GM23338 (cell line): ENCODE measurements around the gene DRC7. TPM values are rescaled to one million over a fixed set of nuclear protein-coding genes. Genes with fewer than 3 reads are reported as not detected.

Experiments used
- ATAC-seq: fragments of 200-7000 bp; cut with Tn5 transposase; 3 replicates; pipeline ENCODE4 v1.9.1; 2020
- DNase-seq: peaks from one replicate; pipeline ENCODE4 v3.0.0-alpha.2; 2015; ENCODE audit warnings: low spot score
- H2AFZ ChIP-seq: fragments of 200-600 bp; sonication (generic); 2 replicates; pipeline ENCODE4 v1.8.0; 2016; ENCODE audit warnings: antibody characterized with exemption, mild to moderate bottlenecking, moderate library complexity
- H3F3A ChIP-seq: fragments of 200-600 bp; sonication (generic); replicated peaks from 2 replicates; pipeline ENCODE4 v1.8.0; 2017; ENCODE audit warnings: antibody characterized with exemption, mixed run types, low read depth
- H3K27ac ChIP-seq: fragments of 200-600 bp; sonication (generic); 2 replicates; pipeline ENCODE4 v1.6.1; 2016; ENCODE audit warnings: low read depth
- H3K27me3 ChIP-seq: fragments of 200-600 bp; sonication (generic); 2 replicates; pipeline ENCODE4 v1.8.0; 2016; ENCODE audit warnings: mild to moderate bottlenecking, mixed run types, moderate library complexity; ENCODE audit not compliant: insufficient read depth
- H3K36me3 ChIP-seq: fragments of 200-600 bp; sonication (generic); 2 replicates; pipeline ENCODE4 v1.8.0; 2016; ENCODE audit warnings: mild to moderate bottlenecking; ENCODE audit not compliant: insufficient read depth
- H3K4me1 ChIP-seq: fragments of 200-600 bp; sonication (generic); 2 replicates; pipeline ENCODE4 v1.8.0; 2016; ENCODE audit warnings: mild to moderate bottlenecking, moderate library complexity; ENCODE audit not compliant: insufficient read depth
- H3K4me2 ChIP-seq: fragments of 200-600 bp; sonication (generic); 2 replicates; pipeline ENCODE4 v1.7.1; 2017; ENCODE audit warnings: mixed run types
- H3K4me3 ChIP-seq: fragments of 200-600 bp; sonication (generic); 2 replicates; pipeline ENCODE4 v1.6.1; 2016; ENCODE audit warnings: mixed run types
- H3K79me2 ChIP-seq: fragments of 200-600 bp; sonication (generic); replicated peaks from 2 replicates; pipeline ENCODE4 v1.8.0; 2017; ENCODE audit warnings: mild to moderate bottlenecking; ENCODE audit not compliant: insufficient read depth
- H3K9me2 ChIP-seq: fragments of 200-600 bp; sonication (generic); 2 replicates; pipeline ENCODE4 v1.8.0; 2017; ENCODE audit not compliant: insufficient read depth
- H4K20me1 ChIP-seq: fragments of 200-600 bp; sonication (generic); replicated peaks from 2 replicates; pipeline ENCODE4 v1.8.0; 2017; ENCODE audit warnings: mild to moderate bottlenecking; ENCODE audit not compliant: insufficient read depth
- H3K27ac Mint-ChIP-seq: 2 replicates; pipeline ENCODE4 v1.8.0; 2020; ENCODE audit warnings: inconsistent platforms, mild to moderate bottlenecking, moderate library complexity, mixed read lengths
- H3K27me3 Mint-ChIP-seq: 3 replicates; pipeline ENCODE4 v1.8.0; 2022; ENCODE audit warnings: low read depth, mild to moderate bottlenecking, moderate library complexity, mixed read lengths, inconsistent platforms; ENCODE audit not compliant: insufficient read depth, poor library complexity
- H3K36me3 Mint-ChIP-seq: 3 replicates; pipeline ENCODE4 v1.8.0; 2021; ENCODE audit warnings: low read depth, mild to moderate bottlenecking, inconsistent platforms, moderate library complexity, mixed read lengths
- H3K4me1 Mint-ChIP-seq: 3 replicates; pipeline ENCODE4 v1.8.0; 2020; ENCODE audit warnings: mild to moderate bottlenecking, inconsistent platforms, mixed read lengths
- H3K4me3 Mint-ChIP-seq: 3 replicates; pipeline ENCODE4 v1.8.0; 2021; ENCODE audit warnings: moderate library complexity, mild to moderate bottlenecking, inconsistent platforms, mixed read lengths
- H3K9me3 Mint-ChIP-seq: 3 replicates; pipeline ENCODE4 v1.8.0; 2020; ENCODE audit warnings: moderate library complexity, mild to moderate bottlenecking, inconsistent platforms, mixed read lengths
- CREB1 ChIP-seq: fragments of 250-450 bp; sonication (Bioruptor Pico); IDR thresholded peaks from 2 replicates; pipeline ENCODE4 v1.5.0; 2020; ENCODE audit warnings: low read depth, mild to moderate bottlenecking, moderate library complexity
- EZH2phosphoT487 ChIP-seq: fragments of 200-600 bp; sonication (generic); IDR thresholded peaks from one replicate; pipeline ENCODE4 v1.8.1; 2018; ENCODE audit warnings: antibody characterized with exemption; ENCODE audit not compliant: unreplicated experiment
- NANOG ChIP-seq: IDR thresholded peaks from 2 replicates; pipeline ENCODE4 v1.6.1; 2016; ENCODE audit warnings: antibody characterized with exemption, borderline replicate concordance
- POLR2AphosphoS5 ChIP-seq: IDR thresholded peaks from 2 replicates; pipeline ENCODE4 v1.6.1; 2016; ENCODE audit warnings: antibody characterized with exemption, low read depth
- STAT1 ChIP-seq: IDR thresholded peaks from one replicate; pipeline ENCODE4 v1.6.1; 2016; ENCODE audit warnings: antibody characterized with exemption; ENCODE audit not compliant: unreplicated experiment
- ZNF114 ChIP-seq: fragments of 250-450 bp; sonication (Bioruptor Pico); IDR thresholded peaks from 2 replicates; pipeline ENCODE4 v1.5.0; 2020; ENCODE audit warnings: mild to moderate bottlenecking, moderate library complexity
- ZNF331 ChIP-seq: fragments of 250-450 bp; sonication (Bioruptor Pico); IDR thresholded peaks from 2 replicates; pipeline ENCODE4 v1.5.0; 2020; ENCODE audit warnings: low read depth, mild to moderate bottlenecking, moderate library complexity
- polyA plus RNA-seq: library from polyadenylated mRNA; unstranded; fragments of >200 nt; fragmentation: Nextera tagmentation; extraction: Ambion mirVana; gene quantifications from 2 replicates; pipeline ENCODE4 v1.2.1, GENCODE V29; 2016
- total RNA-seq: library from RNA; depleted of rRNA; stranded (reverse); fragments of >200 nt; shearing (Covaris generic); gene quantifications from 2 replicates; pipeline ENCODE4 v1.2.3, GENCODE V29; 2014
- TF ChIP-seq, protein P1 (sequence below): fragments of 250-450 bp; sonication (Bioruptor Pico); IDR thresholded peaks from 2 replicates; pipeline ENCODE4 v1.5.0; 2020; ENCODE audit warnings: mild to moderate bottlenecking, moderate library complexity
- TF ChIP-seq, protein P2 (sequence below), 2 experiments: fragments of 200-600 bp in 1 of 2; sonication (generic) in 1 of 2; conservative IDR thresholded peaks; 2 replicates each; pipeline versions ENCODE4 v1.5.1 to v1.6.1; 2016 to 2017; ENCODE audit warnings: antibody characterized with exemption in 2 of 2, low read depth in 2 of 2, mild to moderate bottlenecking in 2 of 2, moderate library complexity in 1 of 2
- TF ChIP-seq, protein P3 (sequence below): IDR thresholded peaks from one replicate; pipeline ENCODE4 v1.6.1; 2018; ENCODE audit warnings: antibody characterized with exemption; ENCODE audit not compliant: unreplicated experiment

The DRC7 gene
- total and polyA plus RNA-seq, 2 experiments from 2014 or later = not detected

DNA sequence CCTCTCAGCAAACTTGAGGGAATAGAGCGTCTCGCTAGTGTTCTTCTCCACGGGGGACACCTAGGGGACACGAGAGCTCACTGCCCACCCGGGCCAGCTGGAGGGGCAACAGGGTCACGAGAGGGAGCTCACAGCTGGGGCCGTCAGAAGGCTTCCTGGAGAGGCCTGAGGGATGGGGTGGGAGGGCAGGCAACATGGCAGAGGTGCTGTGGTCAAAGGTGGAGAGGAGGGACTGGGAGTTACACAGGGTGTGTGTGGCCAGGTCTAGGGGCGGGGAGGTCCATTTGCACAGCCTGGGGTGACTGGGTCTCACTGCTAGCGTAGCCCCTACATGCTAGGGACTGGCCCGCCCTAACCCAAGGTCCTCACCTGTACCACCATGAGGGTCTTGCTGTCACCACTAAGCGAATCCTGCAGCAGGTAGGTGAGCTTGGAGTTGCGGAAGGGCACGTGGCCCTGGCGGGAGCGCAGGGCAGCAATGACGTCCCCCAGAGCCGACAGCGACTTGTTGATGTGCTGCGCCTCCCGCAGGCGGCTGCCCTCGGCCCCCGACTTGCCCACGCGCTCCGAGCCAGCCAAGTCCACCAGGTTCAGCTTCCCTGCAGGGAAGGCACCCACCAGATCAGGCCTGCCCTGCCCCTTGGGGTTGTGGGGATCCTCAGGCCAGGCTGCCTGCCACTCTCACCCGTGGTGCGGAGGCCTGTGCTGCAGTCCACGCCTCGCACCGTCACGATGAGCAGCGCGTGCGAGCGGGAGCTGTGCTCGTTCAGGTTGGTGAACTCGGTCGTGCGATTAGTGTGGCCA, 66.0 kb downstream of the DRC7 start:
- H3K36me3 Mint-ChIP-seq = peaks cover 14% of the 10 kb centered on the region; the same call in 2 of the 3 replicates
- Histone ChIP-seq H3K36me3 (no peaks in the 10 kb centered on the region), H3K27me3 (no peaks in the 10 kb centered on the region), H3K4me1 (no peaks in the 10 kb centered on the region; the same call in 1 of the 2 replicates), H2AFZ (no peak overlapping the region), H3K9me2 (no peaks in the 10 kb centered on the region), H3K4me2 (no peak overlapping the region), H3K4me3 (no peak overlapping the region), H3K27ac (no peak overlapping the region), H4K20me1 (no peaks in the 10 kb centered on the region), H3K79me2 (no peaks in the 10 kb centered on the region), H3F3A (no peaks in the 10 kb centered on the region)
- ATAC-seq (peak; percentile 5), DNase-seq (peak; percentile 58)
- H3K27ac Mint-ChIP-seq = peak overlapping the region; percentile 77; the same call in 1 of the 2 replicates
- TF ChIP-seq, protein P1, sequence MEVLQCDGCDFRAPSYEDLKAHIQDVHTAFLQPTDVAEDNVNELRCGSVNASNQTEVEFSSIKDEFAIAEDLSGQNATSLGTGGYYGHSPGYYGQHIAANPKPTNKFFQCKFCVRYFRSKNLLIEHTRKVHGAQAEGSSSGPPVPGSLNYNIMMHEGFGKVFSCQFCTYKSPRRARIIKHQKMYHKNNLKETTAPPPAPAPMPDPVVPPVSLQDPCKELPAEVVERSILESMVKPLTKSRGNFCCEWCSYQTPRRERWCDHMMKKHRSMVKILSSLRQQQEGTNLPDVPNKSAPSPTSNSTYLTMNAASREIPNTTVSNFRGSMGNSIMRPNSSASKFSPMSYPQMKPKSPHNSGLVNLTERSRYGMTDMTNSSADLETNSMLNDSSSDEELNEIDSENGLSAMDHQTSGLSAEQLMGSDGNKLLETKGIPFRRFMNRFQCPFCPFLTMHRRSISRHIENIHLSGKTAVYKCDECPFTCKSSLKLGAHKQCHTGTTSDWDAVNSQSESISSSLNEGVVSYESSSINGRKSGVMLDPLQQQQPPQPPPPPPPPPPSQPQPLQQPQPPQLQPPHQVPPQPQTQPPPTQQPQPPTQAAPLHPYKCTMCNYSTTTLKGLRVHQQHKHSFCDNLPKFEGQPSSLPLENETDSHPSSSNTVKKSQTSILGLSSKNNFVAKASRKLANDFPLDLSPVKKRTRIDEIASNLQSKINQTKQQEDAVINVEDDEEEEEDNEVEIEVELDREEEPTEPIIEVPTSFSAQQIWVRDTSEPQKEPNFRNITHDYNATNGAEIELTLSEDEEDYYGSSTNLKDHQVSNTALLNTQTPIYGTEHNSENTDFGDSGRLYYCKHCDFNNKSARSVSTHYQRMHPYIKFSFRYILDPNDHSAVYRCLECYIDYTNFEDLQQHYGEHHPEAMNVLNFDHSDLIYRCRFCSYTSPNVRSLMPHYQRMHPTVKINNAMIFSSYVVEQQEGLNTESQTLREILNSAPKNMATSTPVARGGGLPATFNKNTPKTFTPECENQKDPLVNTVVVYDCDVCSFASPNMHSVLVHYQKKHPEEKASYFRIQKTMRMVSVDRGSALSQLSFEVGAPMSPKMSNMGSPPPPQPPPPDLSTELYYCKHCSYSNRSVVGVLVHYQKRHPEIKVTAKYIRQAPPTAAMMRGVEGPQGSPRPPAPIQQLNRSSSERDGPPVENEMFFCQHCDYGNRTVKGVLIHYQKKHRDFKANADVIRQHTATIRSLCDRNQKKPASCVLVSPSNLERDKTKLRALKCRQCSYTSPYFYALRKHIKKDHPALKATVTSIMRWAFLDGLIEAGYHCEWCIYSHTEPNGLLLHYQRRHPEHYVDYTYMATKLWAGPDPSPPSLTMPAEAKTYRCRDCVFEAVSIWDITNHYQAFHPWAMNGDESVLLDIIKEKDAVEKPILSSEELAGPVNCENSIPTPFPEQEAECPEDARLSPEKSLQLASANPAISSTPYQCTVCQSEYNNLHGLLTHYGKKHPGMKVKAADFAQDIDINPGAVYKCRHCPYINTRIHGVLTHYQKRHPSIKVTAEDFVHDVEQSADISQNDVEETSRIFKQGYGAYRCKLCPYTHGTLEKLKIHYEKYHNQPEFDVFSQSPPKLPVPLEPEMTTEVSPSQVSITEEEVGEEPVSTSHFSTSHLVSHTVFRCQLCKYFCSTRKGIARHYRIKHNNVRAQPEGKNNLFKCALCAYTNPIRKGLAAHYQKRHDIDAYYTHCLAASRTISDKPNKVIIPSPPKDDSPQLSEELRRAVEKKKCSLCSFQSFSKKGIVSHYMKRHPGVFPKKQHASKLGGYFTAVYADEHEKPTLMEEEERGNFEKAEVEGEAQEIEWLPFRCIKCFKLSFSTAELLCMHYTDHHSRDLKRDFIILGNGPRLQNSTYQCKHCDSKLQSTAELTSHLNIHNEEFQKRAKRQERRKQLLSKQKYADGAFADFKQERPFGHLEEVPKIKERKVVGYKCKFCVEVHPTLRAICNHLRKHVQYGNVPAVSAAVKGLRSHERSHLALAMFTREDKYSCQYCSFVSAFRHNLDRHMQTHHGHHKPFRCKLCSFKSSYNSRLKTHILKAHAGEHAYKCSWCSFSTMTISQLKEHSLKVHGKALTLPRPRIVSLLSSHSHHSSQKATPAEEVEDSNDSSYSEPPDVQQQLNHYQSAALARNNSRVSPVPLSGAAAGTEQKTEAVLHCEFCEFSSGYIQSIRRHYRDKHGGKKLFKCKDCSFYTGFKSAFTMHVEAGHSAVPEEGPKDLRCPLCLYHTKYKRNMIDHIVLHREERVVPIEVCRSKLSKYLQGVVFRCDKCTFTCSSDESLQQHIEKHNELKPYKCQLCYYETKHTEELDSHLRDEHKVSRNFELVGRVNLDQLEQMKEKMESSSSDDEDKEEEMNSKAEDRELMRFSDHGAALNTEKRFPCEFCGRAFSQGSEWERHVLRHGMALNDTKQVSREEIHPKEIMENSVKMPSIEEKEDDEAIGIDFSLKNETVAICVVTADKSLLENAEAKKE (CRISPR knock-in tag) = no peak
- TF ChIP-seq STAT1 (no peak), POLR2AphosphoS5 (peak; percentile 14; the same call in 1 of the 2 replicates), EZH2phosphoT487 (no peak), ZNF331 (CRISPR knock-in tag) (no peak), CREB1 (CRISPR knock-in tag) (no peak), ZNF114 (CRISPR knock-in tag) (no peak), NANOG (no peak)
- TF ChIP-seq, protein P2, sequence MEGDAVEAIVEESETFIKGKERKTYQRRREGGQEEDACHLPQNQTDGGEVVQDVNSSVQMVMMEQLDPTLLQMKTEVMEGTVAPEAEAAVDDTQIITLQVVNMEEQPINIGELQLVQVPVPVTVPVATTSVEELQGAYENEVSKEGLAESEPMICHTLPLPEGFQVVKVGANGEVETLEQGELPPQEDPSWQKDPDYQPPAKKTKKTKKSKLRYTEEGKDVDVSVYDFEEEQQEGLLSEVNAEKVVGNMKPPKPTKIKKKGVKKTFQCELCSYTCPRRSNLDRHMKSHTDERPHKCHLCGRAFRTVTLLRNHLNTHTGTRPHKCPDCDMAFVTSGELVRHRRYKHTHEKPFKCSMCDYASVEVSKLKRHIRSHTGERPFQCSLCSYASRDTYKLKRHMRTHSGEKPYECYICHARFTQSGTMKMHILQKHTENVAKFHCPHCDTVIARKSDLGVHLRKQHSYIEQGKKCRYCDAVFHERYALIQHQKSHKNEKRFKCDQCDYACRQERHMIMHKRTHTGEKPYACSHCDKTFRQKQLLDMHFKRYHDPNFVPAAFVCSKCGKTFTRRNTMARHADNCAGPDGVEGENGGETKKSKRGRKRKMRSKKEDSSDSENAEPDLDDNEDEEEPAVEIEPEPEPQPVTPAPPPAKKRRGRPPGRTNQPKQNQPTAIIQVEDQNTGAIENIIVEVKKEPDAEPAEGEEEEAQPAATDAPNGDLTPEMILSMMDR (conservative IDR thresholded peaks at IDR 0.05; ENCODE audit: low read depth in 2 of 2) = peak in 1 of 2 experiments; percentile 49; a peak in 2 of 4 replicates
- TF ChIP-seq, protein P3, sequence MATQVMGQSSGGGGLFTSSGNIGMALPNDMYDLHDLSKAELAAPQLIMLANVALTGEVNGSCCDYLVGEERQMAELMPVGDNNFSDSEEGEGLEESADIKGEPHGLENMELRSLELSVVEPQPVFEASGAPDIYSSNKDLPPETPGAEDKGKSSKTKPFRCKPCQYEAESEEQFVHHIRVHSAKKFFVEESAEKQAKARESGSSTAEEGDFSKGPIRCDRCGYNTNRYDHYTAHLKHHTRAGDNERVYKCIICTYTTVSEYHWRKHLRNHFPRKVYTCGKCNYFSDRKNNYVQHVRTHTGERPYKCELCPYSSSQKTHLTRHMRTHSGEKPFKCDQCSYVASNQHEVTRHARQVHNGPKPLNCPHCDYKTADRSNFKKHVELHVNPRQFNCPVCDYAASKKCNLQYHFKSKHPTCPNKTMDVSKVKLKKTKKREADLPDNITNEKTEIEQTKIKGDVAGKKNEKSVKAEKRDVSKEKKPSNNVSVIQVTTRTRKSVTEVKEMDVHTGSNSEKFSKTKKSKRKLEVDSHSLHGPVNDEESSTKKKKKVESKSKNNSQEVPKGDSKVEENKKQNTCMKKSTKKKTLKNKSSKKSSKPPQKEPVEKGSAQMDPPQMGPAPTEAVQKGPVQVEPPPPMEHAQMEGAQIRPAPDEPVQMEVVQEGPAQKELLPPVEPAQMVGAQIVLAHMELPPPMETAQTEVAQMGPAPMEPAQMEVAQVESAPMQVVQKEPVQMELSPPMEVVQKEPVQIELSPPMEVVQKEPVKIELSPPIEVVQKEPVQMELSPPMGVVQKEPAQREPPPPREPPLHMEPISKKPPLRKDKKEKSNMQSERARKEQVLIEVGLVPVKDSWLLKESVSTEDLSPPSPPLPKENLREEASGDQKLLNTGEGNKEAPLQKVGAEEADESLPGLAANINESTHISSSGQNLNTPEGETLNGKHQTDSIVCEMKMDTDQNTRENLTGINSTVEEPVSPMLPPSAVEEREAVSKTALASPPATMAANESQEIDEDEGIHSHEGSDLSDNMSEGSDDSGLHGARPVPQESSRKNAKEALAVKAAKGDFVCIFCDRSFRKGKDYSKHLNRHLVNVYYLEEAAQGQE = no peak
- no peaks in the 10 kb centered on the region for H3K9me3 Mint-ChIP-seq
- peaks cover 33% of the 10 kb centered on the region for H3K4me1 Mint-ChIP-seq
- no peak overlapping the region for H3K4me3 Mint-ChIP-seq
- H3K27me3 Mint-ChIP-seq = peaks cover 21% of the 10 kb centered on the region
